ENCODE measurements around the gene IL23R.

IL23R gene

GRCh38 chr1:67165468-67166041, 699 bp upstream of the IL23R start:
- H3K4me3 ChIP-seq (ENCODE audit: low read depth, low read length): no peak overlapping the region
- no peak for DNase-seq (ENCODE audit: low read depth)
- TF ChIP-seq CTCF (IDR thresholded peaks at IDR 0.05; ENCODE audit: insufficient read depth, low read depth, low read length, missing control alignments): no peak

GRCh38 chr1:67169496-67169895, 3.2 kb downstream of the IL23R start:
- DNase-seq (ENCODE audit: low read depth): no peak
- H3K4me3 ChIP-seq (ENCODE audit: low read depth, low read length): no peak overlapping the region
- TF ChIP-seq CTCF (IDR thresholded peaks at IDR 0.05; ENCODE audit: insufficient read depth, low read depth, low read length, missing control alignments): no peak

GRCh38 chr1:67169932-67170331, 3.7 kb downstream of the IL23R start:
- TF ChIP-seq CTCF (IDR thresholded peaks at IDR 0.05; ENCODE audit: insufficient read depth, low read depth, low read length, missing control alignments): no peak
- DNase-seq (ENCODE audit: low read depth): no peak
- no peak overlapping the region for H3K4me3 ChIP-seq (ENCODE audit: low read depth, low read length)

DNA sequence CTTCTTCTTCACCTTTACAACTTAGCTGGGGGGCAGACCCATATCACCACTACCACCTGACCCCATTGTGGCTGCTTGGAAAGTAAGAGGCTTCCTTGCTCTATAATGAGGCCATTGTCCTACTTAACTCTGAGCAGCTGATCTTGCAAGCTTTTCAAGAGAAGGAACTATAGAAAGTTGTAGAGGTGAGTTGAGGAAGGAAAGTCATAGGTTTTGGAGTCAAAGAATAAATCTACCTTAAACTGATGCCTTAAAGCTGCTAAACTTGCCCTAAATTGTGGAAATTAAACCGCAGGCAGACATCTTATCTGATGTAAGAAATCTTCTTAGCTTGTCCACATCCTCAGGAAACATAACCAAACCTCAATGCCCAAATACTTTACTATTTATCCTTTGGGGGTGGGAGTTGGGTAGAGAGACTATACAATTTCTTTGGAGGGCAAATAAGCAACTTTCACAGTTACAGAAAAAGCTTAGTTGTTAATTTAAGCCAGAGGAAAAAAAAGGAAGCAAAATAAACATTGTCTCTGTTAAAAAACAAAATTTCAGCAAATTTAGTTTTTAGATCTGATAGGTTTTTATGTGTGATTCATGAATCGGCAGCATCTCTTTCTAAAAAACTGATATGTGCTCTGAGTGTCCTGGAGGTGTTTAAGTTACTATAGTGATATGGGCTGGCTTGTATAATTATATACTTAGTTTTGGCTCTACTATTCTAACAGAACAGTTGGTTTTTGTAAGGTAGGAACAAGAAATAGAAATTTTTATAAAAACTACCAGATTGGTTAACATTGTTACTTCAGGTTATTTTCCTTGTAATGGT, 4.7 kb downstream of the IL23R start:
- no peak for DNase-seq (ENCODE audit: low read depth)
- no peak overlapping the region for H3K4me3 ChIP-seq (ENCODE audit: low read depth, low read length)
- TF ChIP-seq CTCF (IDR thresholded peaks at IDR 0.05; ENCODE audit: insufficient read depth, low read depth, low read length, missing control alignments): no peak

DNA sequence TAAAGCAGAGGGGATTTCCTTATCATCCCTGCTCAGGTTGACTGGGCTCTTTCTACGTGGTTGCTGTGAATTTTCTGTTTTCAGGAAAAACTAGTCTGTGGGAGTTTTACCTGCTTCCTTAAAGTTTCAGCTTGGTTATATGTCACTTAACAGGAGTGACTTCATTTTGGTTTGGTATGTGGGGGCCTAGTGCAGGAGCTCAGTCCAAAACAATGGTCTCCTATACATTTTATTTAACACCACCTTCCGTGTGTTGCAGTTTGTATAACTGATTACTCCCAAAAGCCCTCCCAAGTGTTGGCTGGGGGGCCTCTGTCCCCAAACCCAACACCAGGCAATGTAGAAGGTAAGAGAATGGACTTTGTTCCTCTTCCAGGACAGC, 5.3 kb downstream of the IL23R start:
- TF ChIP-seq CTCF (IDR thresholded peaks at IDR 0.05; ENCODE audit: insufficient read depth, low read depth, low read length, missing control alignments): no peak
- DNase-seq (ENCODE audit: low read depth): no peak

GRCh38 chr1:67171978-67172377, 5.7 kb downstream of the IL23R start:
- no peak for TF ChIP-seq CTCF (IDR thresholded peaks at IDR 0.05; ENCODE audit: insufficient read depth, low read depth, low read length, missing control alignments)
- DNase-seq (ENCODE audit: low read depth): peak; percentile 78
- H3K4me3 ChIP-seq (ENCODE audit: low read depth, low read length): no peak overlapping the region

More for the DNA sequence above, 5.3 kb downstream of the IL23R start:
- no peak overlapping the region for H3K4me3 ChIP-seq (ENCODE audit: low read depth, low read length)

All from GM12865 (cell line).